KMS-11 (cell line): ENCODE measurements around the gene NKAIN2.

ENCODE experiments used
- H2AFZ ChIP-seq: fragments of 200-600 bp; sonication (generic); 2 replicates; pipeline ENCODE4 v1.6.1; 2016; ENCODE audit warnings: antibody characterized with exemption, mixed run types, low read depth
- H3K27ac ChIP-seq: fragments of 200-600 bp; sonication (generic); 2 replicates; pipeline ENCODE4 v1.6.1; 2016; ENCODE audit warnings: mild to moderate bottlenecking, mixed run types
- H3K27me3 ChIP-seq: fragments of 200-600 bp; sonication (generic); 2 replicates; pipeline ENCODE4 v1.6.1; 2017; ENCODE audit warnings: mild to moderate bottlenecking, low read depth, mixed run types, moderate library complexity; ENCODE audit not compliant: insufficient read depth
- H3K36me3 ChIP-seq: fragments of 200-600 bp; sonication (generic); 2 replicates; pipeline ENCODE4 v1.6.1; 2017; ENCODE audit warnings: mild to moderate bottlenecking, mixed run types; ENCODE audit not compliant: insufficient read depth
- H3K4me1 ChIP-seq: fragments of 200-600 bp; sonication (generic); 2 replicates; pipeline ENCODE4 v1.6.1; 2016; ENCODE audit warnings: mild to moderate bottlenecking, low read depth, mixed run types; ENCODE audit not compliant: poor library complexity, severe bottlenecking
- H3K4me2 ChIP-seq: fragments of 200-600 bp; sonication (generic); 2 replicates; pipeline ENCODE4 v1.7.0; 2016; ENCODE audit warnings: mild to moderate bottlenecking, mixed run types
- H3K4me3 ChIP-seq: fragments of 200-600 bp; sonication (generic); IDR thresholded peaks from 2 replicates; pipeline ENCODE4 v1.6.1; 2017; ENCODE audit warnings: low read depth, low read length, mixed read lengths; ENCODE audit not compliant: insufficient read depth
- H3K79me2 ChIP-seq: fragments of 200-600 bp; sonication (generic); 2 replicates; pipeline ENCODE4 v1.6.1; 2016; ENCODE audit warnings: low read depth, mixed run types; ENCODE audit not compliant: insufficient read depth
- H3K9ac ChIP-seq: fragments of 200-600 bp; sonication (generic); 2 replicates; pipeline ENCODE4 v1.6.1; 2016; ENCODE audit warnings: mild to moderate bottlenecking, mixed run types
- H4K20me1 ChIP-seq: fragments of 200-600 bp; sonication (generic); 2 replicates; pipeline ENCODE4 v1.6.1; 2016; ENCODE audit warnings: mild to moderate bottlenecking, mixed run types; ENCODE audit not compliant: insufficient read depth
- TF ChIP-seq, protein P1 (sequence below): fragments of 200-600 bp; sonication (generic); conservative IDR thresholded peaks from 2 replicates; pipeline ENCODE4 v1.6.1; 2017; ENCODE audit warnings: low read depth, mild to moderate bottlenecking, antibody characterized with exemption, low read length, moderate library complexity, mixed read lengths

Gene NKAIN2

DNA sequence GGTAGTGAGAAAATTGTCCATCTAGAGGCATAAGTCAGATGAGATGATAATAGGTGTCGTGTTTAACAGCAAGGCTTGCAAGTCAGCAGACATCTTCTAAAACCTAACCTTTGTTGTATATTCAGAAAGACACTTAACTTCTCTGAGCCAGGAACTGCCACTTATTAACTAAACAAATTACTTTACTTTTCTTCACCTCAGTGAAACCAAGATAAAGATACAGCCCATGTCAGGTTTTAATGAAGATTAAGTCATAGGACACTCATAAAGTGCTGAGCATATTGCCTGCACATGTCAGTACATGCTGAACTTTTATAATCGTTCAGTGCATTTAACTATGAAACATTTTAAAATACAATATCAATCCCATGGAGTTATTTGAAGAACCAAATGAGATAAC, 286.8 kb downstream of the NKAIN2 start:
- H3K79me2 ChIP-seq: no peaks in the 10 kb centered on the region
- TF ChIP-seq, protein P1, sequence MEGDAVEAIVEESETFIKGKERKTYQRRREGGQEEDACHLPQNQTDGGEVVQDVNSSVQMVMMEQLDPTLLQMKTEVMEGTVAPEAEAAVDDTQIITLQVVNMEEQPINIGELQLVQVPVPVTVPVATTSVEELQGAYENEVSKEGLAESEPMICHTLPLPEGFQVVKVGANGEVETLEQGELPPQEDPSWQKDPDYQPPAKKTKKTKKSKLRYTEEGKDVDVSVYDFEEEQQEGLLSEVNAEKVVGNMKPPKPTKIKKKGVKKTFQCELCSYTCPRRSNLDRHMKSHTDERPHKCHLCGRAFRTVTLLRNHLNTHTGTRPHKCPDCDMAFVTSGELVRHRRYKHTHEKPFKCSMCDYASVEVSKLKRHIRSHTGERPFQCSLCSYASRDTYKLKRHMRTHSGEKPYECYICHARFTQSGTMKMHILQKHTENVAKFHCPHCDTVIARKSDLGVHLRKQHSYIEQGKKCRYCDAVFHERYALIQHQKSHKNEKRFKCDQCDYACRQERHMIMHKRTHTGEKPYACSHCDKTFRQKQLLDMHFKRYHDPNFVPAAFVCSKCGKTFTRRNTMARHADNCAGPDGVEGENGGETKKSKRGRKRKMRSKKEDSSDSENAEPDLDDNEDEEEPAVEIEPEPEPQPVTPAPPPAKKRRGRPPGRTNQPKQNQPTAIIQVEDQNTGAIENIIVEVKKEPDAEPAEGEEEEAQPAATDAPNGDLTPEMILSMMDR: no peak

GRCh38 chr6:124099520-124099919, 295.9 kb downstream of the NKAIN2 start:
- Histone ChIP-seq H3K9ac (no peak overlapping the region), H4K20me1 (no peaks in the 10 kb centered on the region), H3K36me3 (no peaks in the 10 kb centered on the region), H3K27ac (no peak overlapping the region), H2AFZ (no peak overlapping the region), H3K4me2 (no peak overlapping the region), H3K79me2 (no peaks in the 10 kb centered on the region), H3K4me1 (no peaks in the 10 kb centered on the region), H3K4me3 (no peak overlapping the region), H3K27me3 (no peaks in the 10 kb centered on the region)
- TF ChIP-seq, protein P1: no peak

More for the DNA sequence above, 286.8 kb downstream of the NKAIN2 start:
- Histone ChIP-seq H3K27me3 (no peaks in the 10 kb centered on the region), H3K27ac (no peak overlapping the region), H3K4me3 (no peak overlapping the region), H4K20me1 (no peaks in the 10 kb centered on the region), H2AFZ (no peak overlapping the region), H3K4me1 (no peaks in the 10 kb centered on the region), H3K36me3 (no peaks in the 10 kb centered on the region), H3K9ac (no peak overlapping the region), H3K4me2 (no peak overlapping the region)

DNA sequence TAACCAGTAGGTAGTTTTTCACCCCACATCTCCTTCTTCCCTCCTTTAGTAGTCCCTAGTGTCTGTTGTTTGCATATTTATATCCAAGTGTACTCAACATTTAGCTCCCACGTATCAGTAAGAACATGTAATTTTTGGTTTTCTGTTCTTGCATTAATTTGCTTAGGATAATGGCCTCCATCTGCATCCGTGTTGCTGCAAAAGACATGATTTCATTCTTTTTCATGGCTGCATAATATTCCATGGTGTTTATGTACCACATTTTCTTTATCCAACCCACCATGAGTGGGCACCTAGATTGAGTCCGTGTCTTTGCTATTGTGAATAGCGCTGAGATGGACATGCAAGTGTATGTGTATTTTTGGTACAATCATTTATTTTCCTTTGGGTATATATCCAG, 306.8 kb downstream of the NKAIN2 start:
- TF ChIP-seq, protein P1: no peak

DNA sequence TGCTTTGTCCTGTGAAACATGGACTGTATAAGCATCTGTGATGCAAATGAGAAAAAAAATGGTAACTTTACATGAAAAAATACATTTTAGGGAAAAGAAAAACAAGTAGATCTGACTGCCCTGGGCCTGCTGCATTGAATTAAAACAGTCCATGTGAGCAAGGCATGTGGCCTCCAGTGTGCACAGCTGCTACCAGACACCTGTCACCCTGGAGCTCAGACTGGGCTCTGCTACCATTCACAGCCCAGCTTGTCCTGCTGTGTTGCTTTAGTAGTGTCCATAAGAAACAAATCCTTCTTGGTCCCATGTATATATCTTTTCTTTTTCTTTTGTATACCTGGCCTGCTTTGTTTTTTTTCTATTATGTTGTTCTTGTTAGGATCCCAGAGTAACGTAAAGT, 315.9 kb downstream of the NKAIN2 start:
- Histone ChIP-seq H3K27me3 (no peaks in the 10 kb centered on the region), H3K36me3 (no peaks in the 10 kb centered on the region), H3K4me2 (no peak overlapping the region), H3K4me1 (no peaks in the 10 kb centered on the region), H3K27ac (no peak overlapping the region), H4K20me1 (no peaks in the 10 kb centered on the region), H3K9ac (no peak overlapping the region), H2AFZ (no peak overlapping the region), H3K4me3 (no peak overlapping the region), H3K79me2 (no peaks in the 10 kb centered on the region)
- TF ChIP-seq, protein P1: no peak

More for the DNA sequence above, 306.8 kb downstream of the NKAIN2 start:
- Histone ChIP-seq H3K79me2 (no peaks in the 10 kb centered on the region), H4K20me1 (no peaks in the 10 kb centered on the region), H3K4me1 (no peaks in the 10 kb centered on the region), H3K4me3 (no peak overlapping the region), H3K9ac (no peak overlapping the region), H3K27me3 (no peaks in the 10 kb centered on the region), H2AFZ (no peak overlapping the region), H3K27ac (no peak overlapping the region), H3K4me2 (no peak overlapping the region), H3K36me3 (no peaks in the 10 kb centered on the region)
